Muscle of leg (tissue), 16 donors: ENCODE measurements around the gene SFRP5. TPM values are rescaled to one million over a fixed set of nuclear protein-coding genes. Genes with fewer than 3 reads are reported as not detected.
A peak's percentile ranks its signal among the peaks of the same experiment; 100 is the strongest.

Experiments
- DNase-seq: peaks from one replicate; pipeline ENCODE4 v3.0.0; 2013
- H3K27ac ChIP-seq: one replicate; pipeline ENCODE4 v1.5.1; 2013; ENCODE audit warnings: mild to moderate bottlenecking, low read length, control low read depth
- H3K27me3 ChIP-seq: one replicate; pipeline ENCODE4 v1.6.1; 2013; ENCODE audit warnings: low read length; ENCODE audit not compliant: control insufficient read depth, insufficient read depth
- H3K36me3 ChIP-seq: one replicate; pipeline ENCODE4 v1.6.1; 2013; ENCODE audit warnings: low read length; ENCODE audit not compliant: control insufficient read depth, insufficient read depth
- H3K4me1 ChIP-seq: one replicate; pipeline ENCODE4 v1.6.1; 2013; ENCODE audit warnings: low read length; ENCODE audit not compliant: control insufficient read depth, insufficient read depth
- H3K4me3 ChIP-seq: one replicate; pipeline ENCODE4 v1.5.1; 2013; ENCODE audit warnings: low read length, control low read depth
- H3K9me3 ChIP-seq: replicated peaks from 2 replicates; pipeline ENCODE4 v1.6.1; 2013; ENCODE audit warnings: low read depth, low read length; ENCODE audit not compliant: control insufficient read depth
- WGBS: methylation state at CpG from one replicate; pipeline ENCODE4 v1.1.5; 2013; ENCODE audit warnings: missing lambda C conversion rate; ENCODE audit not compliant: insufficient coverage; 5-methylcytosine and 5-hydroxymethylcytosine counted together
- long read RNA-seq, 11 donors: transcript quantifications; one replicate each; lab custom pipeline, GENCODE V29; 2026
- polyA plus RNA-seq, 8 donors: library from polyadenylated mRNA; unstranded; fragments of 120-200 nt; gene quantifications; one replicate each; pipeline versions ENCODE4 v1.2.1 to v1.2.3, GENCODE V29; 2013; ENCODE audit warnings: inconsistent platforms in 1 of 8, low replicate concordance in 1 of 8; ENCODE audit not compliant: insufficient read length in 8 of 8, insufficient read depth in 1 of 8
- total RNA-seq: library from RNA; stranded (reverse); fragments of 120-200 nt; gene quantifications from one replicate; pipeline ENCODE4 v1.2.4, GENCODE V29; 2013

The SFRP5 gene
- 0.75 TPM for total RNA-seq
- 1 to 10 TPM in 6 of 8 donors, under 1 TPM in 2; 0.84 to 2.5 (median 1.6) TPM for polyA plus RNA-seq
- long read RNA-seq, donor 1, partial matches to known transcripts, result 0 of 1 reads
- long read RNA-seq, donor 1, other reads (novel, unspliced or antisense), result 0 of 1 reads
- long read RNA-seq, donor 2, result 0 reads
- long read RNA-seq, donor 3, result 0 reads
- long read RNA-seq, donor 4, result 0 reads
- long read RNA-seq, donor 5, transcript SFRP5-201 (3 exons, 1,836 nt), result major isoform, 5 of 5 reads
- long read RNA-seq, donor 5, partial matches to known transcripts, result 0 of 5 reads
- long read RNA-seq, donor 5, other reads (novel, unspliced or antisense), result 0 of 5 reads
- long read RNA-seq, donor 6, result 0 reads
- long read RNA-seq, donor 7, partial matches to known transcripts, result 0 of 1 reads
- long read RNA-seq, donor 7, other reads (novel, unspliced or antisense), result 0 of 1 reads
- long read RNA-seq, donor 8, result 0 reads
- long read RNA-seq, donor 9, result 0 reads
- long read RNA-seq, donor 10, result 0 reads
- long read RNA-seq, donor 11, result 0 reads

- 5% methylated on average over 40 of the region's 44 CpGs for WGBS
- Histone ChIP-seq H3K27ac (no peak within 1 kb of the TSS), H3K4me3 (peak within 1 kb of the TSS; percentile 17), H3K9me3 (no peaks in the 10 kb centered on the region), H3K27me3 (peaks cover 52% of the 10 kb centered on the region), H3K36me3 (no peaks in the 10 kb centered on the region), H3K4me1 (peaks cover 5% of the 10 kb centered on the region)
- DNase-seq, result no peak
Measured at GRCh38 chr10:97771913-97772823, at the start of gene SFRP5. Gene SFRP5, minus strand, starts transcription at chr10:97771999. Its CDS starts 166 bp downstream, at chr10:97771833.

- DNase-seq, result no peak
- WGBS, result 88% methylated on average over 3 of the region's 8 CpGs
- H3K36me3 ChIP-seq, result no peaks in the 10 kb centered on the region
- no peak overlapping the region for H3K4me3 ChIP-seq
- peaks cover 14% of the 10 kb centered on the region for H3K27me3 ChIP-seq
- no peak overlapping the region for H3K27ac ChIP-seq
- peaks cover 4% of the 10 kb centered on the region for H3K4me1 ChIP-seq
- H3K9me3 ChIP-seq, result no peaks in the 10 kb centered on the region
Measured at GRCh38 chr10:97820096-97820704, 48.4 kb upstream of the SFRP5 start.

- DNase-seq, result no peak
- H3K27ac ChIP-seq, result no peak overlapping the region
- no peaks in the 10 kb centered on the region for H3K36me3 ChIP-seq
- H3K9me3 ChIP-seq, result no peaks in the 10 kb centered on the region
- peaks cover 4% of the 10 kb centered on the region for H3K4me1 ChIP-seq
- H3K27me3 ChIP-seq, result peaks cover 14% of the 10 kb centered on the region
- no peak overlapping the region for H3K4me3 ChIP-seq
Measured at GRCh38 chr10:97818572-97818971, 46.8 kb upstream of the SFRP5 start.

- H3K4me1 ChIP-seq, result no peaks in the 10 kb centered on the region
- H3K27me3 ChIP-seq, result peaks cover 10% of the 10 kb centered on the region
- DNase-seq, result no peak
- no peak overlapping the region for H3K27ac ChIP-seq
- H3K9me3 ChIP-seq, result no peaks in the 10 kb centered on the region
- 82% methylated on average over 2 of the region's 4 CpGs for WGBS
- no peaks in the 10 kb centered on the region for H3K36me3 ChIP-seq
- no peak overlapping the region for H3K4me3 ChIP-seq
Measured at GRCh38 chr10:97816609-97817008, 44.8 kb upstream of the SFRP5 start.

- Histone ChIP-seq H3K4me3 (no peak overlapping the region), H3K4me1 (no peaks in the 10 kb centered on the region), H3K27me3 (peaks cover 7% of the 10 kb centered on the region), H3K36me3 (no peaks in the 10 kb centered on the region), H3K27ac (no peak overlapping the region), H3K9me3 (no peaks in the 10 kb centered on the region)
- WGBS, result 66% methylated on average over 5 of the region's 5 CpGs
- DNase-seq, result no peak
Measured at GRCh38 chr10:97814996-97815395, 43.2 kb upstream of the SFRP5 start.

GRCh38 chr10:97813311-97813710 lies 41.5 kb upstream of the SFRP5 start:
- H3K27ac ChIP-seq, result no peak overlapping the region
- no peaks in the 10 kb centered on the region for H3K9me3 ChIP-seq
- DNase-seq, result no peak
- no peak overlapping the region for H3K4me3 ChIP-seq
- H3K4me1 ChIP-seq, result no peaks in the 10 kb centered on the region
- H3K36me3 ChIP-seq, result no peaks in the 10 kb centered on the region
- H3K27me3 ChIP-seq, result peaks cover 3% of the 10 kb centered on the region
- 60% methylated on average over 1 of the region's 3 CpGs for WGBS

GRCh38 chr10:97812696-97813095 lies 40.9 kb upstream of the SFRP5 start:
- H3K4me1 ChIP-seq, result no peaks in the 10 kb centered on the region
- H3K27me3 ChIP-seq, result peaks cover 3% of the 10 kb centered on the region
- no peaks in the 10 kb centered on the region for H3K36me3 ChIP-seq
- no peak overlapping the region for H3K4me3 ChIP-seq
- no peaks in the 10 kb centered on the region for H3K9me3 ChIP-seq
- no peak for DNase-seq
- no peak overlapping the region for H3K27ac ChIP-seq
- 68% methylated on average over 3 of the region's 8 CpGs for WGBS

- no peak for DNase-seq
Measured at GRCh38 chr10:97811958-97812357, 40.2 kb upstream of the SFRP5 start.

GRCh38 chr10:97810446-97810845 lies 38.6 kb upstream of the SFRP5 start:
- Histone ChIP-seq H3K36me3 (no peaks in the 10 kb centered on the region), H3K4me1 (no peaks in the 10 kb centered on the region), H3K27ac (no peak overlapping the region), H3K27me3 (peaks cover 2% of the 10 kb centered on the region), H3K9me3 (no peaks in the 10 kb centered on the region), H3K4me3 (no peak overlapping the region)
- 66% methylated on average over 5 of the region's 7 CpGs for WGBS
- DNase-seq, result no peak

More at GRCh38 chr10:97811958-97812357, 40.2 kb upstream of the SFRP5 start:
- WGBS, result 83% methylated on average over 1 of the region's 3 CpGs
- H3K27me3 ChIP-seq, result peaks cover 4% of the 10 kb centered on the region
- no peak overlapping the region for H3K27ac ChIP-seq
- H3K4me1 ChIP-seq, result no peaks in the 10 kb centered on the region
- H3K4me3 ChIP-seq, result no peak overlapping the region
- no peaks in the 10 kb centered on the region for H3K36me3 ChIP-seq
- no peaks in the 10 kb centered on the region for H3K9me3 ChIP-seq
